Measurements from ENCODE around the gene FSTL4.

FSTL4 gene

DNA sequence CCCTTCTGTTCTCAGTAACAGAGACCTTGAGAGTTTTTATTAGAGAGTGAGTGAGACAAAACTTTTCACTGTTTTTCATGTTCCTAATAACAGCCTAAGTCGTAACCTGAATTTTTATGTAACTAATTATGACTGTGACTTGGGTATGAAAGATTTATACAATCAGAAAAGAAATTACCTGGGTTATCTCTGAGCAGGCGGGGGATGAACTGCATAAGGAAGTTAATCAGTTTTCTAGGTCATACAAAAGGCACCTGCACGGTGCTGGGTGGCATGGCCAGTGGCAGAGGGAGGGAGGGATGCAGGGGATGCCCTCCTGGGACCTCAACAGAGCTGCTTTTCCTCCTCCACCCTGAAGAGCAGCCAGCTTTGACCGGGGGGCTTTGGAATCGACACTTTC lies 340.7 kb downstream of the FSTL4 start:
- no peaks in the 10 kb centered on the region for H3K4me1 ChIP-seq (ENCODE audit: insufficient read depth, low read length)
- H3K4me3 ChIP-seq (ENCODE audit: low read depth in 1 of 2, low read length in 2 of 2) = no peak overlapping the region
- H3K27me3 ChIP-seq (ENCODE audit: insufficient read depth, low read length, poor library complexity) = no peaks in the 10 kb centered on the region
- H3K9ac ChIP-seq (ENCODE audit: low read depth, low read length) = no peak overlapping the region
- H2AFZ ChIP-seq (ENCODE audit: low read depth, low read length) = no peak overlapping the region
- H3K4me2 ChIP-seq (ENCODE audit: insufficient read depth, low read length) = no peak overlapping the region
- no peak for TF ChIP-seq EZH2 (IDR thresholded peaks at IDR 0.05; ENCODE audit: borderline replicate concordance, low read depth, low read length, severe bottlenecking)
- TF ChIP-seq, protein P1, sequence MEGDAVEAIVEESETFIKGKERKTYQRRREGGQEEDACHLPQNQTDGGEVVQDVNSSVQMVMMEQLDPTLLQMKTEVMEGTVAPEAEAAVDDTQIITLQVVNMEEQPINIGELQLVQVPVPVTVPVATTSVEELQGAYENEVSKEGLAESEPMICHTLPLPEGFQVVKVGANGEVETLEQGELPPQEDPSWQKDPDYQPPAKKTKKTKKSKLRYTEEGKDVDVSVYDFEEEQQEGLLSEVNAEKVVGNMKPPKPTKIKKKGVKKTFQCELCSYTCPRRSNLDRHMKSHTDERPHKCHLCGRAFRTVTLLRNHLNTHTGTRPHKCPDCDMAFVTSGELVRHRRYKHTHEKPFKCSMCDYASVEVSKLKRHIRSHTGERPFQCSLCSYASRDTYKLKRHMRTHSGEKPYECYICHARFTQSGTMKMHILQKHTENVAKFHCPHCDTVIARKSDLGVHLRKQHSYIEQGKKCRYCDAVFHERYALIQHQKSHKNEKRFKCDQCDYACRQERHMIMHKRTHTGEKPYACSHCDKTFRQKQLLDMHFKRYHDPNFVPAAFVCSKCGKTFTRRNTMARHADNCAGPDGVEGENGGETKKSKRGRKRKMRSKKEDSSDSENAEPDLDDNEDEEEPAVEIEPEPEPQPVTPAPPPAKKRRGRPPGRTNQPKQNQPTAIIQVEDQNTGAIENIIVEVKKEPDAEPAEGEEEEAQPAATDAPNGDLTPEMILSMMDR (IDR thresholded peaks at IDR 0.05; ENCODE audit: borderline replicate concordance, extremely low read depth, low read length, poor library complexity, severe bottlenecking) = no peak
- no peaks in the 10 kb centered on the region for H3K79me2 ChIP-seq (ENCODE audit: insufficient read depth, low read length)
- no peaks in the 10 kb centered on the region for H3K9me3 ChIP-seq (ENCODE audit: insufficient read depth, low read length, severe bottlenecking)
- no peak for ATAC-seq (ENCODE audit: insufficient read depth, low read depth)
- no peak for DNase-seq
- H3K36me3 ChIP-seq (ENCODE audit: insufficient read depth, low read length) = no peaks in the 10 kb centered on the region
- H3K27ac ChIP-seq (ENCODE audit: low read length) = no peak overlapping the region
- 0 out of 2 replicates have a peak, but pooled peaks cover under 1% of the 10 kb centered on the region for H4K20me1 ChIP-seq (ENCODE audit: insufficient read depth, low read length)

DNA sequence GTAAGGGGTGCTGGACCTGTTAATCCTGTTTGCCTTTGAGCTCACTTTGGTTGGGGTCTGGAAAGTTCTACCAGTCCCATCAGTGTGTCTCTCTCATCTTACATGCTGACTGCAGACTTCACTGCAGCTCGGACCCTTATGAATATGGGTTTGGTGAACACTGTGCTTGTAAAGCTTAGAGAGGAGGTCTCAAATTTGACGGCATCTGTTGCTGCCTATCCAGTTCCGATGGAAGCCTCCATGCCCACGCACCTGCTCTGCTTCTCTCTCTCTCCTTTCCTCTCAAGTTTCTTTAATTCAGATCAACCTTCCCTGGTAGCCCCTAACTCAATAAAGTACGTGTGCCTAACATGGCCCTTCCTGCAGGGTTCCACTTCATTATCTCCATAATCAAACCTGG lies 342.6 kb downstream of the FSTL4 start:
- TF ChIP-seq EZH2 (IDR thresholded peaks at IDR 0.05; ENCODE audit: borderline replicate concordance, low read depth, low read length, severe bottlenecking) = no peak
- TF ChIP-seq, protein P1 (IDR thresholded peaks at IDR 0.05; ENCODE audit: borderline replicate concordance, extremely low read depth, low read length, poor library complexity, severe bottlenecking) = no peak
- ATAC-seq (ENCODE audit: insufficient read depth, low read depth) = no peak
- no peak overlapping the region for H3K27ac ChIP-seq (ENCODE audit: low read length)
- DNase-seq = no peak
- no peak overlapping the region for H2AFZ ChIP-seq (ENCODE audit: low read depth, low read length)
- H3K79me2 ChIP-seq (ENCODE audit: insufficient read depth, low read length) = no peaks in the 10 kb centered on the region
- H3K9me3 ChIP-seq (ENCODE audit: insufficient read depth, low read length, severe bottlenecking) = no peaks in the 10 kb centered on the region
- no peak overlapping the region for H3K4me2 ChIP-seq (ENCODE audit: insufficient read depth, low read length)
- H3K9ac ChIP-seq (ENCODE audit: low read depth, low read length) = no peak overlapping the region
- H4K20me1 ChIP-seq (ENCODE audit: insufficient read depth, low read length) = 0 out of 2 replicates have a peak, but pooled peaks cover 8% of the 10 kb centered on the region
- H3K36me3 ChIP-seq (ENCODE audit: insufficient read depth, low read length) = no peaks in the 10 kb centered on the region
- no peaks in the 10 kb centered on the region for H3K27me3 ChIP-seq (ENCODE audit: insufficient read depth, low read length, poor library complexity)
- H3K4me1 ChIP-seq (ENCODE audit: insufficient read depth, low read length) = no peaks in the 10 kb centered on the region
- H3K4me3 ChIP-seq (ENCODE audit: low read depth in 1 of 2, low read length in 2 of 2) = no peak overlapping the region

DNA sequence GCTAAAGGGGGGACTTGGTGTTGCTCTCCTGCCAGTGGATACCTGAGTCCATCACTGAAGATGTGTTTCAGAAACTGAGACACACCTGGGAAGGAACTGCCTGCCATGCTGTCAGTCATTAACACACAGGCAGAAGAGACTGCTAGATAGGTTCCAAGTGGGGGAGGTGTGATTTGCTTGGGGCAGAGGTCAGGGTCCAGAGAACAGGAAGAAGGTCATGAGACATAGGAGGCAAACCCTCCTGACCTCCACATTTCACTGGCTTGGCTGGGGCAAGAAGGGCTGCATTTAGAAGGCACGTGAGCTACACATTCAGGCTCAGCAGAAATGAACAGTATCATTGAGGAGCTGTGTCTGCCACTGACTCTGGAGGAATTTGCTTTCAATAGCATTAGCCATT lies 344.7 kb downstream of the FSTL4 start:
- Histone ChIP-seq H3K36me3 (ENCODE audit: insufficient read depth, low read length) (no peaks in the 10 kb centered on the region), H3K9ac (ENCODE audit: low read depth, low read length) (no peak overlapping the region), H3K27ac (ENCODE audit: low read length) (no peak overlapping the region), H3K79me2 (ENCODE audit: insufficient read depth, low read length) (no peaks in the 10 kb centered on the region), H3K4me3 (ENCODE audit: low read depth in 1 of 2, low read length in 2 of 2) (no peak overlapping the region), H3K9me3 (ENCODE audit: insufficient read depth, low read length, severe bottlenecking) (no peaks in the 10 kb centered on the region), H3K4me2 (ENCODE audit: insufficient read depth, low read length) (no peak overlapping the region), H4K20me1 (ENCODE audit: insufficient read depth, low read length) (0 out of 2 replicates have a peak, but pooled peaks cover 8% of the 10 kb centered on the region), H3K27me3 (ENCODE audit: insufficient read depth, low read length, poor library complexity) (no peaks in the 10 kb centered on the region), H3K4me1 (ENCODE audit: insufficient read depth, low read length) (no peaks in the 10 kb centered on the region), H2AFZ (ENCODE audit: low read depth, low read length) (no peak overlapping the region)
- TF ChIP-seq, protein P1 (IDR thresholded peaks at IDR 0.05; ENCODE audit: borderline replicate concordance, extremely low read depth, low read length, poor library complexity, severe bottlenecking) = no peak
- TF ChIP-seq EZH2 (IDR thresholded peaks at IDR 0.05; ENCODE audit: borderline replicate concordance, low read depth, low read length, severe bottlenecking) = no peak
- DNase-seq = no peak
- ATAC-seq (ENCODE audit: insufficient read depth, low read depth) = no peak

DNA sequence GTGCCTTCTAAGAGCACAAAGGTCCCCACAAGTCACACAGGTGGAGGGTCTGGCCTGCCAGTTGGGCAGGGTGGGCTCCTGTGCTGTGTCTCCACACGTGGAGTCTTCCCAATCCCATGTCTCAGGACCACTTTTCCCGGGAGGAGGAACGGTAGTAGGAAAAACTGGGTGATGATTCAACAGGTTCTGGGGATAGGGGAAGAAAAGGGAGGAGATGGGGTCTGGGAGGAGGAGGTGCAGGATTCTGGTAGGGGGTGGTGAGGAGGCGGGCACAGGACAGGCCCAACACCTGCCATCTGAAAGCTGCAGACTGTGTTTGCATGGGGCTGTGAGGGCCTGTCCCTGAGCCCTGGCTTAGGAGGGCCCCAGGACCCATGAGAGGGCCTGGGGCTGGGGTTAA lies 345.4 kb downstream of the FSTL4 start:
- H3K9ac ChIP-seq (ENCODE audit: low read depth, low read length) = no peak overlapping the region
- ATAC-seq (ENCODE audit: insufficient read depth, low read depth) = no peak
- no peak for TF ChIP-seq EZH2 (IDR thresholded peaks at IDR 0.05; ENCODE audit: borderline replicate concordance, low read depth, low read length, severe bottlenecking)
- TF ChIP-seq, protein P1 (IDR thresholded peaks at IDR 0.05; ENCODE audit: borderline replicate concordance, extremely low read depth, low read length, poor library complexity, severe bottlenecking) = no peak

More for the DNA sequence above, 345.4 kb downstream of the FSTL4 start:
- no peak for DNase-seq
- Histone ChIP-seq H3K9me3 (ENCODE audit: insufficient read depth, low read length, severe bottlenecking) (no peaks in the 10 kb centered on the region), H3K4me3 (ENCODE audit: low read depth in 1 of 2, low read length in 2 of 2) (no peak overlapping the region), H3K27me3 (ENCODE audit: insufficient read depth, low read length, poor library complexity) (no peaks in the 10 kb centered on the region), H3K27ac (ENCODE audit: low read length) (no peak overlapping the region), H3K79me2 (ENCODE audit: insufficient read depth, low read length) (no peaks in the 10 kb centered on the region), H3K4me1 (ENCODE audit: insufficient read depth, low read length) (no peaks in the 10 kb centered on the region), H3K4me2 (ENCODE audit: insufficient read depth, low read length) (no peak overlapping the region), H4K20me1 (ENCODE audit: insufficient read depth, low read length) (0 out of 2 replicates have a peak, but pooled peaks cover 8% of the 10 kb centered on the region), H2AFZ (ENCODE audit: low read depth, low read length) (no peak overlapping the region), H3K36me3 (ENCODE audit: insufficient read depth, low read length) (no peaks in the 10 kb centered on the region)
